Colon (tissue), 2 donors: ENCODE data around the gene ABLIM2.

ENCODE experiments used
- FAIRE-seq: peaks from 2 replicates; lab custom pipeline; 2012; peaks lifted over from hg19 to GRCh38; lab: Jason Lieb, UNC
- donor health status: control.
- donor health status: control.

The ABLIM2 gene

GRCh38 chr4:8084031-8084660 is 74.5 kb downstream of the ABLIM2 start:
- no peak for FAIRE-seq

- FAIRE-seq = no peak
Observed at GRCh38 chr4:8083086-8083825, 75.4 kb downstream of the ABLIM2 start.

- no peak for FAIRE-seq
Observed at GRCh38 chr4:8082517-8083055, 76.0 kb downstream of the ABLIM2 start.

- FAIRE-seq = no peak
Observed at GRCh38 chr4:8081621-8082516, 76.7 kb downstream of the ABLIM2 start.

- FAIRE-seq = no peak
Observed at GRCh38 chr4:8081171-8081570, 77.4 kb downstream of the ABLIM2 start.

- FAIRE-seq = no peak
Observed at GRCh38 chr4:8080754-8081065, 77.9 kb downstream of the ABLIM2 start.

GRCh38 chr4:8079916-8080753 is 78.5 kb downstream of the ABLIM2 start:
- FAIRE-seq = no peak

- no peak for FAIRE-seq
Observed at GRCh38 chr4:8079031-8079885, 79.4 kb downstream of the ABLIM2 start.

- FAIRE-seq = no peak
Observed at GRCh38 chr4:8078610-8079015, 80.0 kb downstream of the ABLIM2 start.

- FAIRE-seq = no peak
Observed at GRCh38 chr4:8078109-8078494, 80.5 kb downstream of the ABLIM2 start.

- no peak for FAIRE-seq
Observed at GRCh38 chr4:8077181-8078108, 81.2 kb downstream of the ABLIM2 start.

GRCh38 chr4:8076023-8076422 is 82.6 kb downstream of the ABLIM2 start:
- FAIRE-seq = no peak

GRCh38 chr4:8073206-8073863 is 85.3 kb downstream of the ABLIM2 start:
- no peak for FAIRE-seq

GRCh38 chr4:8072235-8072968 is 86.2 kb downstream of the ABLIM2 start:
- FAIRE-seq = no peak

GRCh38 chr4:8071766-8072165 is 86.8 kb downstream of the ABLIM2 start:
- FAIRE-seq = no peak

- FAIRE-seq = no peak
Observed at GRCh38 chr4:8070736-8071718, 87.6 kb downstream of the ABLIM2 start.

GRCh38 chr4:8069102-8069752 is 89.4 kb downstream of the ABLIM2 start:
- no peak for FAIRE-seq
